HepG2 (cell line): ENCODE measurements around the gene DNM1. TPM values are rescaled to one million over a fixed set of nuclear protein-coding genes. Genes with fewer than 3 reads are reported as not detected.

Experiments
- ARID4A ChIP-seq: sonication (generic); formaldehyde crosslinking; IDR thresholded peaks from 2 replicates; pipeline ENCODE4 v1.5.0; 2020; ENCODE audit warnings: mild to moderate bottlenecking, missing genetic modification reagents, borderline replicate concordance
- CREM ChIP-seq, 2 experiments: sonication (generic) in 1 of 2; formaldehyde crosslinking in 1 of 2; IDR thresholded peaks; 2 replicates each; pipeline versions ENCODE4 v1.4.0 to v1.6.1; 2016 to 2020; ENCODE audit warnings: antibody characterized with exemption in 1 of 2, mild to moderate bottlenecking in 1 of 2, missing genetic modification reagents in 1 of 2
- DR1 ChIP-seq: sonication (generic); formaldehyde crosslinking; IDR thresholded peaks from 2 replicates; pipeline ENCODE4 v1.8.0; 2021; ENCODE audit warnings: mild to moderate bottlenecking, missing genetic modification reagents, inconsistent platforms
- KAT8 ChIP-seq: IDR thresholded peaks from 2 replicates; pipeline ENCODE4 v1.6.1; 2016; ENCODE audit warnings: missing genetic modification reagents, missing compliant biosample characterization
- ZFP82 ChIP-seq: sonication (generic); formaldehyde crosslinking; IDR thresholded peaks from 2 replicates; pipeline ENCODE4 v1.5.1; 2020; ENCODE audit warnings: mild to moderate bottlenecking, missing genetic modification reagents, borderline replicate concordance
- ZNF781 ChIP-seq: sonication (generic); formaldehyde crosslinking; IDR thresholded peaks from 2 replicates; pipeline ENCODE4 v1.5.1; 2020; ENCODE audit warnings: borderline replicate concordance, mild to moderate bottlenecking, missing genetic modification reagents; ENCODE audit errors: not compliant biosample characterization
- polyA plus RNA-seq, 8 experiments: library from polyadenylated mRNA; depleted of rRNA in 3 of 8; stranded (reverse) in 7 of 8; unstranded in 1 of 8; fragments of >200 nt; fragmentation: Illumina TruSeq in 4 of 8; extraction: Trizol in 4 of 8; gene quantifications; 2 replicates each; pipeline versions ENCODE4 v1.2.1 to v1.2.3, GENCODE V29; 2011 to 2016; ENCODE audit warnings: low read depth in 4 of 8, missing spikeins in 1 of 8, mixed read lengths in 1 of 8; ENCODE audit not compliant: insufficient read depth in 1 of 8
- total RNA-seq, 5 experiments: library from RNA; depleted of rRNA; stranded (reverse); fragments of >200 nt; fragmentation: Illumina TruSeq; extraction: Trizol; gene quantifications; 2 replicates each; pipeline ENCODE4 v1.2.3, GENCODE V29; 2016; ENCODE audit warnings: low read depth in 1 of 5
- TF ChIP-seq, protein P1 (sequence below): sonication (generic); formaldehyde crosslinking; IDR thresholded peaks from 2 replicates; pipeline ENCODE4 v1.8.1; 2022; ENCODE audit warnings: low read depth, mild to moderate bottlenecking, missing genetic modification reagents
- TF ChIP-seq, protein P2 (sequence below): sonication (generic); formaldehyde crosslinking; IDR thresholded peaks from 2 replicates; pipeline ENCODE4 v1.8.0; 2022; ENCODE audit warnings: missing genetic modification reagents, mild to moderate bottlenecking, inconsistent platforms, borderline replicate concordance
- TF ChIP-seq, protein P3 (sequence below): sonication (generic); formaldehyde crosslinking; IDR thresholded peaks from 2 replicates; pipeline ENCODE4 v1.5.0; 2020; ENCODE audit warnings: mild to moderate bottlenecking, missing genetic modification reagents, borderline replicate concordance

The DNM1 gene
- total and polyA plus RNA-seq, 2 of the 13 experiments (the other 11 are each of a cell fraction or from before 2014, with no cell fraction given) = 0.13 to 0.58 TPM

- TF ChIP-seq, protein P1, sequence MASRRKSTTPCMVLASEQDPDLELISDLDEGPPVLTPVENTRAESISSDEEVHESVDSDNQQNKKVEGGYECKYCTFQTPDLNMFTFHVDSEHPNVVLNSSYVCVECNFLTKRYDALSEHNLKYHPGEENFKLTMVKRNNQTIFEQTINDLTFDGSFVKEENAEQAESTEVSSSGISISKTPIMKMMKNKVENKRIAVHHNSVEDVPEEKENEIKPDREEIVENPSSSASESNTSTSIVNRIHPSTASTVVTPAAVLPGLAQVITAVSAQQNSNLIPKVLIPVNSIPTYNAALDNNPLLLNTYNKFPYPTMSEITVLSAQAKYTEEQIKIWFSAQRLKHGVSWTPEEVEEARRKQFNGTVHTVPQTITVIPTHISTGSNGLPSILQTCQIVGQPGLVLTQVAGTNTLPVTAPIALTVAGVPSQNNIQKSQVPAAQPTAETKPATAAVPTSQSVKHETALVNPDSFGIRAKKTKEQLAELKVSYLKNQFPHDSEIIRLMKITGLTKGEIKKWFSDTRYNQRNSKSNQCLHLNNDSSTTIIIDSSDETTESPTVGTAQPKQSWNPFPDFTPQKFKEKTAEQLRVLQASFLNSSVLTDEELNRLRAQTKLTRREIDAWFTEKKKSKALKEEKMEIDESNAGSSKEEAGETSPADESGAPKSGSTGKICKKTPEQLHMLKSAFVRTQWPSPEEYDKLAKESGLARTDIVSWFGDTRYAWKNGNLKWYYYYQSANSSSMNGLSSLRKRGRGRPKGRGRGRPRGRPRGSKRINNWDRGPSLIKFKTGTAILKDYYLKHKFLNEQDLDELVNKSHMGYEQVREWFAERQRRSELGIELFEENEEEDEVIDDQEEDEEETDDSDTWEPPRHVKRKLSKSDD (CRISPR knock-in tag) = 0 out of 2 replicates have a peak, but pooled peaks have one; percentile 59
- TF ChIP-seq ZFP82 (CRISPR knock-in tag) (0 out of 2 replicates have a peak, but pooled peaks have one; percentile 53), DR1 (CRISPR knock-in tag) (0 out of 2 replicates have a peak, but pooled peaks have one; percentile 6), KAT8 (no peak), ARID4A (CRISPR knock-in tag) (peak; percentile 52; the same call in 1 of the 2 replicates), ZNF781 (CRISPR knock-in tag) (no peak), CREM (IDR thresholded peaks at IDR 0.05) (peak; percentile 75; the same call in 1 of the 2 replicates), CREM (CRISPR knock-in tag; IDR thresholded peaks at IDR 0.05) (no peak)
- TF ChIP-seq, protein P2, sequence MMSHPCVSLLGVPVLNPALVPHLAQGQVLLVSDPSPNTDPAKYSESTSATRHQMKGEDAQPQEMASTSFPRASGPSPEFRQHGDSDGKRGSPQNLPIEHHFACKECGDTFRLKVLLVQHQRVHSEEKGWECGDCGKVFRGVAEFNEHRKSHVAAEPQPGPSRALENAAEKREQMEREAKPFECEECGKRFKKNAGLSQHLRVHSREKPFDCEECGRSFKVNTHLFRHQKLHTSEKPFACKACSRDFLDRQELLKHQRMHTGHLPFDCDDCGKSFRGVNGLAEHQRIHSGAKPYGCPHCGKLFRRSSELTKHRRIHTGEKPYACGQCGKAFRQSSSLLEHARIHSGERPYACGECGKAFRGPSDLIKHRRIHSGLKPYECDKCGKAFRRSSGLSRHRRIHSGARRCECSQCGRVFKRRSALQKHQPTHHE (CRISPR knock-in tag) = peak; percentile 4; the same call in 1 of the 2 replicates
- TF ChIP-seq, protein P3, sequence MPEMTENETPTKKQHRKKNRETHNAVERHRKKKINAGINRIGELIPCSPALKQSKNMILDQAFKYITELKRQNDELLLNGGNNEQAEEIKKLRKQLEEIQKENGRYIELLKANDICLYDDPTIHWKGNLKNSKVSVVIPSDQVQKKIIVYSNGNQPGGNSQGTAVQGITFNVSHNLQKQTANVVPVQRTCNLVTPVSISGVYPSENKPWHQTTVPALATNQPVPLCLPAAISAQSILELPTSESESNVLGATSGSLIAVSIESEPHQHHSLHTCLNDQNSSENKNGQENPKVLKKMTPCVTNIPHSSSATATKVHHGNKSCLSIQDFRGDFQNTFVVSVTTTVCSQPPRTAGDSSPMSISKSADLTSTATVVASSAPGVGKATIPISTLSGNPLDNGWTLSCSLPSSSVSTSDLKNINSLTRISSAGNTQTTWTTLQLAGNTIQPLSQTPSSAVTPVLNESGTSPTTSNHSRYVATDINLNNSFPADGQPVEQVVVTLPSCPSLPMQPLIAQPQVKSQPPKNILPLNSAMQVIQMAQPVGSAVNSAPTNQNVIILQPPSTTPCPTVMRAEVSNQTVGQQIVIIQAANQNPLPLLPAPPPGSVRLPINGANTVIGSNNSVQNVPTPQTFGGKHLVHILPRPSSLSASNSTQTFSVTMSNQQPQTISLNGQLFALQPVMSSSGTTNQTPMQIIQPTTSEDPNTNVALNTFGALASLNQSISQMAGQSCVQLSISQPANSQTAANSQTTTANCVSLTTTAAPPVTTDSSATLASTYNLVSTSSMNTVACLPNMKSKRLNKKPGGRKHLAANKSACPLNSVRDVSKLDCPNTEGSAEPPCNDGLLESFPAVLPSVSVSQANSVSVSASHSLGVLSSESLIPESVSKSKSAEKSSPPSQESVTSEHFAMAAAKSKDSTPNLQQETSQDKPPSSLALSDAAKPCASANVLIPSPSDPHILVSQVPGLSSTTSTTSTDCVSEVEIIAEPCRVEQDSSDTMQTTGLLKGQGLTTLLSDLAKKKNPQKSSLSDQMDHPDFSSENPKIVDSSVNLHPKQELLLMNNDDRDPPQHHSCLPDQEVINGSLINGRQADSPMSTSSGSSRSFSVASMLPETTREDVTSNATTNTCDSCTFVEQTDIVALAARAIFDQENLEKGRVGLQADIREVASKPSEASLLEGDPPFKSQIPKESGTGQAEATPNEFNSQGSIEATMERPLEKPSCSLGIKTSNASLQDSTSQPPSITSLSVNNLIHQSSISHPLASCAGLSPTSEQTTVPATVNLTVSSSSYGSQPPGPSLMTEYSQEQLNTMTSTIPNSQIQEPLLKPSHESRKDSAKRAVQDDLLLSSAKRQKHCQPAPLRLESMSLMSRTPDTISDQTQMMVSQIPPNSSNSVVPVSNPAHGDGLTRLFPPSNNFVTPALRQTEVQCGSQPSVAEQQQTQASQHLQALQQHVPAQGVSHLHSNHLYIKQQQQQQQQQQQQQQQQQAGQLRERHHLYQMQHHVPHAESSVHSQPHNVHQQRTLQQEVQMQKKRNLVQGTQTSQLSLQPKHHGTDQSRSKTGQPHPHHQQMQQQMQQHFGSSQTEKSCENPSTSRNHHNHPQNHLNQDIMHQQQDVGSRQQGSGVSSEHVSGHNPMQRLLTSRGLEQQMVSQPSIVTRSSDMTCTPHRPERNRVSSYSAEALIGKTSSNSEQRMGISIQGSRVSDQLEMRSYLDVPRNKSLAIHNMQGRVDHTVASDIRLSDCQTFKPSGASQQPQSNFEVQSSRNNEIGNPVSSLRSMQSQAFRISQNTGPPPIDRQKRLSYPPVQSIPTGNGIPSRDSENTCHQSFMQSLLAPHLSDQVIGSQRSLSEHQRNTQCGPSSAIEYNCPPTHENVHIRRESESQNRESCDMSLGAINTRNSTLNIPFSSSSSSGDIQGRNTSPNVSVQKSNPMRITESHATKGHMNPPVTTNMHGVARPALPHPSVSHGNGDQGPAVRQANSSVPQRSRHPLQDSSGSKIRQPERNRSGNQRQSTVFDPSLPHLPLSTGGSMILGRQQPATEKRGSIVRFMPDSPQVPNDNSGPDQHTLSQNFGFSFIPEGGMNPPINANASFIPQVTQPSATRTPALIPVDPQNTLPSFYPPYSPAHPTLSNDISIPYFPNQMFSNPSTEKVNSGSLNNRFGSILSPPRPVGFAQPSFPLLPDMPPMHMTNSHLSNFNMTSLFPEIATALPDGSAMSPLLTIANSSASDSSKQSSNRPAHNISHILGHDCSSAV (CRISPR knock-in tag) = no peak
Measured at GRCh38 chr9:128275198-128276007, 72.2 kb downstream of the DNM1 start, which contains the start of gene GOLGA2 (continued).
